RWPE1 (cell line): Measurements from ENCODE around the gene PLXNC1.

Experiments used
- CTCF ChIA-PET: fragments of 350-600 bp; sonication (Branson Sonifier 250); formaldehyde crosslinking; extraction: SDS; loops from one replicate; lab custom pipeline; 2021; lab: Yijun Ruan, JAX
- POLR2A ChIA-PET: fragments of 400-600 bp; formaldehyde crosslinking; extraction: SDS; loops from one replicate; lab custom pipeline; 2020; ENCODE audit warnings: antibody characterized with exemption; ENCODE audit not compliant: low non-redundant PET; lab: Yijun Ruan, JAX
- DNase-seq: peaks from one replicate; pipeline ENCODE4 v3.0.0; 2012; ENCODE audit warnings: low spot score
- H3K27ac ChIP-seq: fragments of 450-650 bp; 2 replicates; pipeline ENCODE4 v1.5.1; 2017
- TF ChIP-seq, protein P1 (sequence below): fragments of 450-650 bp; conservative IDR thresholded peaks from 2 replicates; pipeline ENCODE4 v1.5.1; 2017; ENCODE audit warnings: low read depth, mild to moderate bottlenecking

The PLXNC1 gene

DNA sequence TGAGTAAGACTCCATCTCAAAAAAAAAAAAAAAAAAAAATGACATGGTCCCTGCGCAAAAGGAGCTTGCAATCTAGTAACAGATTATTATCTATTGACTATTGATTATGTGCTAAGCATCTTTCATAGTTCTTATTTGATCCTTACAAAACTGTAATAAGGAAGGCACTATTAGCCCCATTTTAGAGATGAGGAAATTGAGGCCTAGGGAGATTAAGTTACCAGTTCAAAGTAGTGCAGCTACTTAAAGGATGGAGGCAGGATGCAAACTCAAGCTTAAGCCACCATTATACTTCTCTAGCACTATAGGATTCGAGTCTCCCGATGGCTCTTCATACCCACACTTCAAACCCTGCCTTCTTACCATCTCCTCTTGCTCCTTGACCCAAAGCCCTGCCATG, 31.3 kb downstream of the PLXNC1 start:
- ChIA-PET POLR2A (no interaction called here), CTCF (interaction anchor here (0.7 kb wide), 1 partner anchor 1710 kb away, joined by 3 read pairs; no protein-coding TSS in a partner anchor)
- H3K27ac ChIP-seq, result no peak overlapping the region
- DNase-seq, result no peak
- TF ChIP-seq, protein P1, sequence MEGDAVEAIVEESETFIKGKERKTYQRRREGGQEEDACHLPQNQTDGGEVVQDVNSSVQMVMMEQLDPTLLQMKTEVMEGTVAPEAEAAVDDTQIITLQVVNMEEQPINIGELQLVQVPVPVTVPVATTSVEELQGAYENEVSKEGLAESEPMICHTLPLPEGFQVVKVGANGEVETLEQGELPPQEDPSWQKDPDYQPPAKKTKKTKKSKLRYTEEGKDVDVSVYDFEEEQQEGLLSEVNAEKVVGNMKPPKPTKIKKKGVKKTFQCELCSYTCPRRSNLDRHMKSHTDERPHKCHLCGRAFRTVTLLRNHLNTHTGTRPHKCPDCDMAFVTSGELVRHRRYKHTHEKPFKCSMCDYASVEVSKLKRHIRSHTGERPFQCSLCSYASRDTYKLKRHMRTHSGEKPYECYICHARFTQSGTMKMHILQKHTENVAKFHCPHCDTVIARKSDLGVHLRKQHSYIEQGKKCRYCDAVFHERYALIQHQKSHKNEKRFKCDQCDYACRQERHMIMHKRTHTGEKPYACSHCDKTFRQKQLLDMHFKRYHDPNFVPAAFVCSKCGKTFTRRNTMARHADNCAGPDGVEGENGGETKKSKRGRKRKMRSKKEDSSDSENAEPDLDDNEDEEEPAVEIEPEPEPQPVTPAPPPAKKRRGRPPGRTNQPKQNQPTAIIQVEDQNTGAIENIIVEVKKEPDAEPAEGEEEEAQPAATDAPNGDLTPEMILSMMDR, result no peak

- CTCF ChIA-PET, result no interaction called here
- DNase-seq, result no peak
- POLR2A ChIA-PET, result no interaction called here
- TF ChIP-seq, protein P1, result no peak
- no peak overlapping the region for H3K27ac ChIP-seq
Measured at GRCh38 chr12:94180558-94181296, 32.4 kb downstream of the PLXNC1 start.

DNA sequence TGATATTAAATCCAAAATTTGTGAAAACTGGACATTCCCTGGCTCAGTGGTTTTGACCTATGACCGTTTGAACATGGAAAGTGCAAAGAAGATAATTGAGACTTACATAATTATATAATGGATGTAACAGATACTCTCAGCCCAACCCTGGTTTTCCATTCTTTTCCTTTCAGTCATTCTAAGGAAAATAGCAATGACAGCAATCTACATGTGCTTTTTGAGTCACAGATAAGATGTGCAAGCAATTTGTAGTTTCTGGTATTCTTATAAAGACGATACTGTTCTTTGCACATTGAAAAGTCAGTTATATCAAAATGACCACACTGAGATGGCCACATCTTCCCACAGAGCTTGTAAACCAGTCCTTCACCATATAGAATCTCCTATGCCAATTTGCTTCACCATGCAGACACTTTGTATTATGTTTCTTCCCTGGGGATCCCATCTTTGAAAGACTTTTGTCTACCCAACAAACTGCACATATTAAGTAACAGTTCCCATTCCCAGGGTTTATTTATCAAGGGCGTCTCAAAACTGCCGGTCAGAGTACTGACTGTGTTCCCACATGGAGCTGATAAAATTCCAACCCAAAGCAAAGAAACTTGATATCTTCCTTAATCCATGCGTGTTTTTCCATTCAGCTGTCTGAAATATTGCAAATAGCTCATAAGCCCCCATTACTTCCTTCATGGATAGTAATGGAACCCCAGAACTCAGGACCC, 34.8 kb downstream of the PLXNC1 start:
- DNase-seq, result no peak
- CTCF ChIA-PET, result no interaction called here
- TF ChIP-seq, protein P1, result no peak

GRCh38 chr12:94183708-94184379, 35.5 kb downstream of the PLXNC1 start:
- ChIA-PET POLR2A (no interaction called here), CTCF (no interaction called here)

More for the DNA sequence above, 34.8 kb downstream of the PLXNC1 start:
- POLR2A ChIA-PET, result no interaction called here
- no peak overlapping the region for H3K27ac ChIP-seq

GRCh38 chr12:94184995-94185719, 36.8 kb downstream of the PLXNC1 start:
- DNase-seq, result no peak
- POLR2A ChIA-PET, result no interaction called here
- CTCF ChIA-PET, result no interaction called here
- H3K27ac ChIP-seq, result no peak overlapping the region
- TF ChIP-seq, protein P1, result no peak

More at GRCh38 chr12:94183708-94184379, 35.5 kb downstream of the PLXNC1 start:
- H3K27ac ChIP-seq, result no peak overlapping the region
- TF ChIP-seq, protein P1, result no peak
- DNase-seq, result no peak

DNA sequence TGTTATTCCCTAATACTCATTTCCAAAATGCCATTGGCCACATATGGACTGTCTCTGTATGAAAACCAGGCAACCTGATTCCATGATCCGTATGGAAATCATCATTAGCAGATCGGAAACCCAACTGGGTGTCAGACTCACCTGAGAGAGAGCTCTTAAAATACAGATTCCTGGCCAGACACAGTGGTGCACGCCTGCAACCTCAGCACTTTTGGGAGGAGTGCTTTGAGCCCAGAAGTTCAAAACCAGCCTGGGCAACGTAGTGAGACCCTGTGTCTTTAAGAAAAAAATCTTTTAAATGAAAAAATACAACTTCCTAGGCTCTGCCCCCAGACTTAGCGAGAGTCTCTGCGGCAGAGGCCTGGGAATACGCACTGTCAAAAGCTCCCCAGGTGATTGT, 37.4 kb downstream of the PLXNC1 start:
- ChIA-PET POLR2A (no interaction called here), CTCF (no interaction called here)
- no peak overlapping the region for H3K27ac ChIP-seq
- no peak for DNase-seq
- TF ChIP-seq, protein P1, result no peak
